ENCODE measurements around the gene CLCN4. TPM values are rescaled to one million over a fixed set of nuclear protein-coding genes. Genes with fewer than 3 reads are reported as not detected.

The CLCN4 gene
- total RNA-seq, 3 donors from 2014 or later, result 2.9 to 4.7 (median 3.7) TPM

DNA sequence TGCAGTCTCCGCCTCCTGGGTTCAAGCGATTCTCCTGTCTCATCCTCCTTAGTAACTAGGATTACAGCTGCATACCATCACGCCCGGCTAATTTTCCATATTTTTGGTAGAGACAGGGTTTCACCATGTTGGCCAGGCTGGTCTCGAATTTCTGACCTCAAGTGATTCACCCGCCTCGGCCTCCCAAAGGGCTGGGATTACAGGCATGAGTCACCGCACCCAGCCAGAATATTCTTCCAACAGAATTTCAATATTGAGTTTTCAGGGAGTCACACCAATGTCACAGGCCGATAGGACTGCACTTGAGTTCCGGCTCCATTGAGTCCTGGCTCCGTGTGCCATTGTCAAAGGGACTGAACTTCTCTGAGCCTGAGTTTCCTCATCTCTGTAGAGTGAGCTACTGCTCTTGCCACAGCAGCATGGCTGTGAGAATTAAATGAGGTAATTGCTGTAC lies 82.9 kb downstream of the CLCN4 start:
- intact Hi-C loops (cut with DNase I; ENCODE audit: low total_unique reads), result no loop called here

DNA sequence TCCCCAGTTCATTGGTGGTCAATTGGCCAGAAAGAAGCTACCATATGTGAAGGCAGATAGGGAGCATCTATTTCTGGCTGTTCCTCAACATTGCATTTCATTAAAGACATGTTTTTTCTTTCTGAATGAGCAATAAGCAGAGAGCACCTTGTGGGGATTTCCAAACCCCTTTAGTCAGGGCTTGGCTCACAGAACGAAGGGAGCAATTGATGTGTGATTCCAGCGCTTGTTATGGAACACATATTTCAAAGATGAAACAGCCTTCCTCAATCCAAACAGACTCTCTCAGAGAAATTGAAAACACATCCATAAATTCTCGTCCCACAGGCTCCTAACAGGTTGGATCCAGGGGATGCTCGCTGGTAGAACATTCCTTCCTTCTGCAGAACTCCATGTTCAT lies 84.1 kb downstream of the CLCN4 start:
- intact Hi-C loops (cut with DNase I; ENCODE audit: low total_unique reads), result no loop called here
- DNase-seq (ENCODE audit: low spot score in 2 of 2), result no peak
- TF ChIP-seq POLR2A (IDR thresholded peaks at IDR 0.05) (no peak), POLR2AphosphoS5 (IDR thresholded peaks at IDR 0.05) (no peak)
- TF ChIP-seq, protein P1, sequence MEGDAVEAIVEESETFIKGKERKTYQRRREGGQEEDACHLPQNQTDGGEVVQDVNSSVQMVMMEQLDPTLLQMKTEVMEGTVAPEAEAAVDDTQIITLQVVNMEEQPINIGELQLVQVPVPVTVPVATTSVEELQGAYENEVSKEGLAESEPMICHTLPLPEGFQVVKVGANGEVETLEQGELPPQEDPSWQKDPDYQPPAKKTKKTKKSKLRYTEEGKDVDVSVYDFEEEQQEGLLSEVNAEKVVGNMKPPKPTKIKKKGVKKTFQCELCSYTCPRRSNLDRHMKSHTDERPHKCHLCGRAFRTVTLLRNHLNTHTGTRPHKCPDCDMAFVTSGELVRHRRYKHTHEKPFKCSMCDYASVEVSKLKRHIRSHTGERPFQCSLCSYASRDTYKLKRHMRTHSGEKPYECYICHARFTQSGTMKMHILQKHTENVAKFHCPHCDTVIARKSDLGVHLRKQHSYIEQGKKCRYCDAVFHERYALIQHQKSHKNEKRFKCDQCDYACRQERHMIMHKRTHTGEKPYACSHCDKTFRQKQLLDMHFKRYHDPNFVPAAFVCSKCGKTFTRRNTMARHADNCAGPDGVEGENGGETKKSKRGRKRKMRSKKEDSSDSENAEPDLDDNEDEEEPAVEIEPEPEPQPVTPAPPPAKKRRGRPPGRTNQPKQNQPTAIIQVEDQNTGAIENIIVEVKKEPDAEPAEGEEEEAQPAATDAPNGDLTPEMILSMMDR (IDR thresholded peaks at IDR 0.05), result no peak

More for the DNA sequence above, 82.9 kb downstream of the CLCN4 start:
- Histone ChIP-seq H3K27me3 (peaks cover 0 to 58% of the 10 kb centered on the region in 2 donors), H3K4me1 (no peaks in the 10 kb centered on the region), H3K4me3 (no peak overlapping the region), H3K27ac (no peak overlapping the region), H3K9me3 (no peaks in the 10 kb centered on the region), H3K36me3 (no peaks in the 10 kb centered on the region)
- TF ChIP-seq POLR2A (IDR thresholded peaks at IDR 0.05), result no peak
- TF ChIP-seq, protein P1 (IDR thresholded peaks at IDR 0.05), result no peak
- TF ChIP-seq POLR2AphosphoS5 (IDR thresholded peaks at IDR 0.05), result no peak
- no peak for DNase-seq (ENCODE audit: low spot score in 2 of 2)

DNA sequence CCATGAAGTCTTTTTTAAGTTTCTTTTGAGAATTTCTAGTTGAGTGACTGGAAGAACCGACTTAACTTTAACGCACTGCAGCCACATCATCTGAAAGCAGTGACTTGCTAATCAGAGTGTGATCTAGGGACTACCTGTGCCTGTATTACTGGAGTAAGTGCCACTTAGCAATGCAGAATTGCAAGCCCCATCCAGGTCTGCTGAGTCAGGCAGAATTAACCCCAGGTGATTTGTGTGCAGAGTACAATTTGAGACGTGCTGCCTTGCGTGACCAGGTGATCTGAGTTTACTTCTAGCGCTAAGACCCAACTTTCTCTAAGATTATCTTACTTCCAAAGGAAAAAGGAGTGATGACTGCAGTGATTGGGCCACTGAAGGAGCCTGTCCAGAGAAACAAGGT lies 85.3 kb downstream of the CLCN4 start:
- no peaks in the 10 kb centered on the region for H3K4me1 ChIP-seq

More for the DNA sequence above, 84.1 kb downstream of the CLCN4 start:
- H3K36me3 ChIP-seq, result no peaks in the 10 kb centered on the region
- H3K9me3 ChIP-seq, result no peaks in the 10 kb centered on the region
- H3K27me3 ChIP-seq, result peaks cover 0 to 45% of the 10 kb centered on the region in 2 donors
- H3K4me1 ChIP-seq, result no peaks in the 10 kb centered on the region
- H3K27ac ChIP-seq, result no peak overlapping the region
- H3K4me3 ChIP-seq, result no peak overlapping the region

DNA sequence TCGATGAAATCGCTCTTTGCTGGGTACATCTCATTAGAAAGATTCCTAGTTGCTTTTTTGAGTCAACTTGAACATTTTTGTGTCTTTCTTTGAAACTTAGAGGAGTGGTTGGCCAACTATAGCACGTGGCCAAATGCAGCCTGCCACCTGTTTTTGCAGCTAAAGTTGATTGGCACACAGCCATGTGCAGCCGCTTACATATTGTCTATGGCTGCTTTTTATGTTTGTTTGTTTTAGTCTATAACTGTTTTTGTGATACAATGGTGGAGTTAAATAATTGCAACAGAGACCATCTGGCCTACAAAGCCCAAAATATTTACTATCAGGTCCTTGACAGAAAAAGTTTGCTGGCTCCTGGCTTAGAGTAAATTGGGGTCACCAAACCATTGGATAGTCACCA lies 86.3 kb downstream of the CLCN4 start:
- TF ChIP-seq, protein P1 (IDR thresholded peaks at IDR 0.05), result no peak
- TF ChIP-seq POLR2AphosphoS5 (IDR thresholded peaks at IDR 0.05), result no peak
- Histone ChIP-seq H3K27me3 (peaks cover 0 to 31% of the 10 kb centered on the region in 2 donors), H3K9me3 (peaks cover 0 to 8% of the 10 kb centered on the region in 2 donors), H3K4me1 (no peaks in the 10 kb centered on the region), H3K27ac (no peak overlapping the region), H3K4me3 (no peak overlapping the region), H3K36me3 (no peaks in the 10 kb centered on the region)
- intact Hi-C loops (cut with DNase I; ENCODE audit: low total_unique reads), result no loop called here
- DNase-seq (ENCODE audit: low spot score in 2 of 2), result no peak

More for the DNA sequence above, 85.3 kb downstream of the CLCN4 start:
- intact Hi-C loops (cut with DNase I; ENCODE audit: low total_unique reads), result no loop called here
- Histone ChIP-seq H3K36me3 (no peaks in the 10 kb centered on the region), H3K4me3 (no peak overlapping the region), H3K9me3 (no peaks in the 10 kb centered on the region), H3K27me3 (peaks cover 0 to 34% of the 10 kb centered on the region in 2 donors), H3K27ac (no peak overlapping the region)
- no peak for DNase-seq (ENCODE audit: low spot score in 2 of 2)
- TF ChIP-seq POLR2A (IDR thresholded peaks at IDR 0.05), result no peak

DNA sequence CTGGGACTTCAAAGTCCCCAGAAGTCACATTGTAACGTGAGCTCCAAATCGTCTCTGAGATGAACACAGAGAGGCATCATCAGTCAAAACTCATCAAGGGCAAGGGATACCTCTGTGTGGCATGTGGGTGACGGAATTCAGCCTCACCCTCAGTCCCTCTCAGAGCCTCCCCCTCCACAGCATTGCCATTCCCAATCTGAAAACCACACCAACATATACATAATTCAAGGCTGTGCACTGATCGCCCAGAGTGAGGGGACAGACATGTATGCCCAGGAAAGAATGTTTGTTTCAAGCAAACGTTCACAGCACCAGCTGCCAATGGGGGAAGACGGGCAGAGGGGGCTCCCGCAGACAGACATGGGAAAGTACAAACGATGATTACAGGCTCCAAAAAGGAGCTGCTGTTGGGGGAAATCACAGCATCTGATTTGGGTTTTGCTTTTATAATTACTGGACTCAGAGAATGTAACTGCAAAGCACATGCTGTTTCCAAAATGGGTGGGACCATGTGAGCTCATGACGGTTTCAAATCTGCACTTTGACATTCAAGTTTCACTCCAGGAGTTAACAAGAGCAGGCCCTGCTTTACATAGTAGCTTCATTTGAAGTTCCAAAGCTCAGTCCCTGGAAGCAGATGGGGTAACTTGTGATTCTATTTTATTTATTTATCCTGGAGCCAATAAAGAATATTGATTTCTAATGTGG lies 88.3 kb downstream of the CLCN4 start:
- Histone ChIP-seq H3K27ac (peak overlapping the region in 1 of 2 donors; percentile 48), H3K4me3 (no peak overlapping the region), H3K9me3 (peaks cover 0 to 19% of the 10 kb centered on the region in 2 donors), H3K27me3 (peaks cover 0 to 22% of the 10 kb centered on the region in 2 donors), H3K4me1 (no peaks in the 10 kb centered on the region), H3K36me3 (no peaks in the 10 kb centered on the region)
- intact Hi-C loops (cut with DNase I; ENCODE audit: low total_unique reads), result no loop called here
- DNase-seq (ENCODE audit: low spot score in 2 of 2), result no peak
- TF ChIP-seq POLR2A (IDR thresholded peaks at IDR 0.05), result no peak
- TF ChIP-seq POLR2AphosphoS5 (IDR thresholded peaks at IDR 0.05), result no peak
- TF ChIP-seq, protein P1 (IDR thresholded peaks at IDR 0.05), result no peak

All from breast epithelium (tissue), 4 donors.